ENCODE measurements around the gene MTERF2.
A peak's percentile ranks its signal among the peaks of the same experiment; 100 is the strongest.

Gene MTERF2

GRCh38 chr12:106994579-106995220, 7.8 kb upstream of the MTERF2 start:
- peak; percentile 59 for DNase-seq (ENCODE audit: low read depth, low spot score)

GRCh38 chr12:106987846-106988245, 900 bp upstream of the MTERF2 start:
- no peak for DNase-seq (ENCODE audit: low read depth, low spot score)

- DNase-seq (ENCODE audit: low read depth, low spot score), result no peak
These were observed 811 bp downstream of the MTERF2 start for GRCh38 chr12:106986135-106986534.

GRCh38 chr12:106985479-106985878, 1.5 kb downstream of the MTERF2 start:
- no peak for DNase-seq (ENCODE audit: low read depth, low spot score)

GRCh38 chr12:106984588-106985137, 2.3 kb downstream of the MTERF2 start:
- no peak for DNase-seq (ENCODE audit: low read depth, low spot score)

GRCh38 chr12:106982229-106982628, 4.7 kb downstream of the MTERF2 start:
- DNase-seq (ENCODE audit: low read depth, low spot score), result no peak

GRCh38 chr12:106981788-106982187, 5.2 kb downstream of the MTERF2 start:
- no peak for DNase-seq (ENCODE audit: low read depth, low spot score)

GRCh38 chr12:106980944-106981343, 6.0 kb downstream of the MTERF2 start:
- peak; percentile 18 for DNase-seq (ENCODE audit: low read depth, low spot score)

GRCh38 chr12:106978035-106978800, 8.7 kb downstream of the MTERF2 start:
- peak; percentile 79 for DNase-seq (ENCODE audit: low read depth, low spot score)

- no peak for DNase-seq (ENCODE audit: low read depth, low spot score)
These were observed 10.3 kb downstream of the MTERF2 start for GRCh38 chr12:106976668-106977067.

GRCh38 chr12:106975993-106976658, 10.8 kb downstream of the MTERF2 start:
- peak; percentile 41 for DNase-seq (ENCODE audit: low read depth, low spot score)

- no peak for DNase-seq (ENCODE audit: low read depth, low spot score)
These were observed 11.8 kb downstream of the MTERF2 start for GRCh38 chr12:106975098-106975497.

- DNase-seq (ENCODE audit: low read depth, low spot score), result no peak
These were observed 12.4 kb downstream of the MTERF2 start for GRCh38 chr12:106974511-106974910.

GRCh38 chr12:106973545-106973944, 13.4 kb downstream of the MTERF2 start:
- DNase-seq (ENCODE audit: low read depth, low spot score), result no peak

GRCh38 chr12:106971065-106971464, 15.9 kb downstream of the MTERF2 start:
- no peak for DNase-seq (ENCODE audit: low read depth, low spot score)

GRCh38 chr12:106964526-106964925, 22.4 kb downstream of the MTERF2 start:
- no peak for DNase-seq (ENCODE audit: low read depth, low spot score)

GRCh38 chr12:106962286-106962685, 24.7 kb downstream of the MTERF2 start:
- no peak for DNase-seq (ENCODE audit: low read depth, low spot score)

- no peak for DNase-seq (ENCODE audit: low read depth, low spot score)
These were observed 26.5 kb downstream of the MTERF2 start for GRCh38 chr12:106960443-106960842.

GRCh38 chr12:106957583-106957982, 29.4 kb downstream of the MTERF2 start:
- DNase-seq (ENCODE audit: low read depth, low spot score), result peak; percentile 9

- DNase-seq (ENCODE audit: low read depth, low spot score), result no peak
These were observed 30.8 kb downstream of the MTERF2 start for GRCh38 chr12:106956048-106956578.

- peak; percentile 99 for DNase-seq (ENCODE audit: low read depth, low spot score)
These were observed 31.4 kb downstream of the MTERF2 start, which contains the start of gene TMEM263 for GRCh38 chr12:106955377-106956047. Gene TMEM263, plus strand, starts transcription at chr12:106955907. Its CDS starts 11,210 bp downstream, at chr12:106967117.
